DND-41 (cell line): ENCODE results near the gene LBHD2.

Experiments
- ATAC-seq: fragments of 200-7000 bp; cut with Tn5 transposase; 3 replicates; pipeline ENCODE4 v1.9.1; 2021; ENCODE audit warnings: low read depth; ENCODE audit not compliant: insufficient read depth
- DNase-seq: peaks from one replicate; pipeline ENCODE4 v3.0.0-alpha.2; 2020
- H2AFZ ChIP-seq: 2 replicates; pipeline ENCODE4 v1.6.0; 2012; ENCODE audit warnings: low read depth, low read length
- H3K27ac ChIP-seq: 2 replicates; pipeline ENCODE4 v1.5.1; 2012; ENCODE audit warnings: low read length, inconsistent platforms
- H3K27me3 ChIP-seq: fragments of 200-600 bp; sonication (generic); 2 replicates; pipeline ENCODE4 v1.6.0; 2012; ENCODE audit warnings: low read length, mild to moderate bottlenecking, inconsistent platforms; ENCODE audit not compliant: insufficient read depth, poor library complexity
- H3K36me3 ChIP-seq: 2 replicates; pipeline ENCODE4 v1.5.1; 2012; ENCODE audit warnings: low read length, inconsistent platforms; ENCODE audit not compliant: insufficient read depth
- H3K4me1 ChIP-seq: 2 replicates; pipeline ENCODE4 v1.5.1; 2012; ENCODE audit warnings: mild to moderate bottlenecking, low read length; ENCODE audit not compliant: insufficient read depth
- H3K4me2 ChIP-seq: 2 replicates; pipeline ENCODE4 v1.6.0; 2012; ENCODE audit warnings: mild to moderate bottlenecking, moderate library complexity, low read length, inconsistent platforms; ENCODE audit not compliant: insufficient read depth
- H3K4me3 ChIP-seq, 2 experiments: fragments of 200-600 bp in 1 of 2; shearing (Covaris generic) in 1 of 2; 2 replicates each; pipeline ENCODE4 v1.5.1; 2012 to 2016; ENCODE audit warnings: inconsistent platforms in 2 of 2, low read length in 2 of 2, mild to moderate bottlenecking in 2 of 2, low read depth in 1 of 2, moderate library complexity in 1 of 2
- H3K79me2 ChIP-seq: 2 replicates; pipeline ENCODE4 v1.6.0; 2012; ENCODE audit warnings: low read length, inconsistent platforms; ENCODE audit not compliant: insufficient read depth
- H3K9ac ChIP-seq: 2 replicates; pipeline ENCODE4 v1.6.0; 2012; ENCODE audit warnings: low read depth, mild to moderate bottlenecking, inconsistent platforms, low read length, moderate library complexity
- H3K9me3 ChIP-seq: 2 replicates; pipeline ENCODE4 v1.5.1; 2012; ENCODE audit warnings: low read length, moderate library complexity, mild to moderate bottlenecking, inconsistent platforms; ENCODE audit not compliant: insufficient read depth, severe bottlenecking
- H4K20me1 ChIP-seq: 2 replicates; pipeline ENCODE4 v1.6.0; 2012; ENCODE audit warnings: low read length; ENCODE audit not compliant: insufficient read depth
- EZH2 ChIP-seq: IDR thresholded peaks from 3 replicates; pipeline ENCODE4 v1.6.1; 2012; ENCODE audit warnings: borderline replicate concordance, low read depth, mild to moderate bottlenecking, moderate library complexity, low read length, inconsistent platforms; ENCODE audit not compliant: severe bottlenecking
- TF ChIP-seq, protein P1 (sequence below): IDR thresholded peaks from 2 replicates; pipeline ENCODE4 v1.5.1; 2012; ENCODE audit warnings: borderline replicate concordance, low read length, moderate library complexity, mild to moderate bottlenecking; ENCODE audit not compliant: poor library complexity, severe bottlenecking; ENCODE audit errors: extremely low read depth

LBHD2 gene

DNA sequence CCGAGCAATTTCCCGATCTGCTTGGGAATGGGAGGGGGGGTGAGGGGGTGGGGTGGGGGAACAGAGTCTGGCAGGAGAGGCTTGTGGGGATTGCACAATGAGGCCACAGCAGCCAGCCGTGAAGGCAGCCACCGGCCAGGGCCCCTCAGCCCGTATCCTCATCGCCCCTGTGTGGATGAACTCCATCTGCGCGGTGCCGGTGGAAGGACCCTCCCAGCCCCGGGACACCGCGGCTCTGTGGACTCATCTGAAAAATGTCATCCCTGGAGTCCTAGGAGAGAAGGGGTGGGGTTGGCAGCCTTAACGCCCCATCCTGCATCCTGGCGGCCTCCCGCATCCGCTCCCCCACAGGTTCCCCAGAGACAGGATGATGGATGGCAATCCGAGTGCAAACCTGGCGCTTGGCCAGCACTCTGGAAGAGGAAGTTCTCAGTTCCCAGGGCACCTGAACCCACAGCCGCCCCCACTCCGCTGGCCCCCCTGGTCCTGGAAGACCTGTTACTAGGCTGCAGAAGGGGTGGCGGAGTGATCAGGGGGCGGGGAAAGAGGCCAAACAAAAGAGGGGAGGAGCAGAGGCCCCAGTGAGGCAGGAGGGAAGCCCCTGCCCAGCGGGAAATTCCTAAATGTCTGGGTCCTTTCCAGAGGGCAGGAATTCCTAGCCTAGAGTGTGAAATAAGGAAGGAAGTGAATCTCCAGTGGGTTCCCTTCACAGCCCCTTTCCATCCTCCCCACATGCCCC, 38.0 kb downstream of the LBHD2 start:
- H3K4me1 ChIP-seq: no peaks in the 10 kb centered on the region
- TF ChIP-seq EZH2: no peak
- TF ChIP-seq, protein P1, sequence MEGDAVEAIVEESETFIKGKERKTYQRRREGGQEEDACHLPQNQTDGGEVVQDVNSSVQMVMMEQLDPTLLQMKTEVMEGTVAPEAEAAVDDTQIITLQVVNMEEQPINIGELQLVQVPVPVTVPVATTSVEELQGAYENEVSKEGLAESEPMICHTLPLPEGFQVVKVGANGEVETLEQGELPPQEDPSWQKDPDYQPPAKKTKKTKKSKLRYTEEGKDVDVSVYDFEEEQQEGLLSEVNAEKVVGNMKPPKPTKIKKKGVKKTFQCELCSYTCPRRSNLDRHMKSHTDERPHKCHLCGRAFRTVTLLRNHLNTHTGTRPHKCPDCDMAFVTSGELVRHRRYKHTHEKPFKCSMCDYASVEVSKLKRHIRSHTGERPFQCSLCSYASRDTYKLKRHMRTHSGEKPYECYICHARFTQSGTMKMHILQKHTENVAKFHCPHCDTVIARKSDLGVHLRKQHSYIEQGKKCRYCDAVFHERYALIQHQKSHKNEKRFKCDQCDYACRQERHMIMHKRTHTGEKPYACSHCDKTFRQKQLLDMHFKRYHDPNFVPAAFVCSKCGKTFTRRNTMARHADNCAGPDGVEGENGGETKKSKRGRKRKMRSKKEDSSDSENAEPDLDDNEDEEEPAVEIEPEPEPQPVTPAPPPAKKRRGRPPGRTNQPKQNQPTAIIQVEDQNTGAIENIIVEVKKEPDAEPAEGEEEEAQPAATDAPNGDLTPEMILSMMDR: no peak
- no peaks in the 10 kb centered on the region for H3K9me3 ChIP-seq
- ATAC-seq: no peak
- no peaks in the 10 kb centered on the region for H3K79me2 ChIP-seq
- no peak overlapping the region for H3K9ac ChIP-seq
- H3K27ac ChIP-seq: no peak overlapping the region
- DNase-seq: peak; percentile 29
- peaks cover 12% of the 10 kb centered on the region for H3K27me3 ChIP-seq
- peaks cover 12% of the 10 kb centered on the region; the same call in 1 of the 2 replicates for H4K20me1 ChIP-seq
- no peak overlapping the region for H3K4me3 ChIP-seq
- no peak overlapping the region for H3K4me2 ChIP-seq
- no peaks in the 10 kb centered on the region for H3K36me3 ChIP-seq
- H2AFZ ChIP-seq: no peak overlapping the region

DNA sequence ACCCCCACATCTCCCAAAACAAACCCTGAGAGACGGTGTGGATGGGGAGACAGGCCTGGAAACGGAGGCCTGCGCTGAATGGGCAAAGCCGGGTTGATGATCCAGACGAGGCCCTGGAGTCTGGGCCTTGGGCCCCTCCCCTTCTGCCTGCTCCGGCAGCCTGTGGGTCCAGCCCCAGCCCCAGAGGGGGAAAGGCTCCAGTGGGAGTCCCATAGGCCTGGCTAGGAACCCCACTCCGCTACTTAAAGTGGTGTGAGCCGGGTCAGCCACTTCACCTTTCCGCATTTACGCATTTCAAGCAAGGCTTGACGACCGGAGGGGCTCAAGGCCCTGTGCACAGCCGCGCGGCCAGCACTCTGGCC, 38.6 kb downstream of the LBHD2 start:
- Histone ChIP-seq H3K9ac (no peak overlapping the region), H2AFZ (no peak overlapping the region), H3K27me3 (peaks cover 12% of the 10 kb centered on the region), H3K9me3 (no peaks in the 10 kb centered on the region), H3K27ac (no peak overlapping the region), H3K4me1 (no peaks in the 10 kb centered on the region), H3K4me3 (no peak overlapping the region), H3K4me2 (no peak overlapping the region), H4K20me1 (peaks cover 12% of the 10 kb centered on the region; the same call in 1 of the 2 replicates), H3K79me2 (no peaks in the 10 kb centered on the region), H3K36me3 (no peaks in the 10 kb centered on the region)
- TF ChIP-seq EZH2: no peak
- TF ChIP-seq, protein P1: no peak
- ATAC-seq (no peak), DNase-seq (no peak)

DNA sequence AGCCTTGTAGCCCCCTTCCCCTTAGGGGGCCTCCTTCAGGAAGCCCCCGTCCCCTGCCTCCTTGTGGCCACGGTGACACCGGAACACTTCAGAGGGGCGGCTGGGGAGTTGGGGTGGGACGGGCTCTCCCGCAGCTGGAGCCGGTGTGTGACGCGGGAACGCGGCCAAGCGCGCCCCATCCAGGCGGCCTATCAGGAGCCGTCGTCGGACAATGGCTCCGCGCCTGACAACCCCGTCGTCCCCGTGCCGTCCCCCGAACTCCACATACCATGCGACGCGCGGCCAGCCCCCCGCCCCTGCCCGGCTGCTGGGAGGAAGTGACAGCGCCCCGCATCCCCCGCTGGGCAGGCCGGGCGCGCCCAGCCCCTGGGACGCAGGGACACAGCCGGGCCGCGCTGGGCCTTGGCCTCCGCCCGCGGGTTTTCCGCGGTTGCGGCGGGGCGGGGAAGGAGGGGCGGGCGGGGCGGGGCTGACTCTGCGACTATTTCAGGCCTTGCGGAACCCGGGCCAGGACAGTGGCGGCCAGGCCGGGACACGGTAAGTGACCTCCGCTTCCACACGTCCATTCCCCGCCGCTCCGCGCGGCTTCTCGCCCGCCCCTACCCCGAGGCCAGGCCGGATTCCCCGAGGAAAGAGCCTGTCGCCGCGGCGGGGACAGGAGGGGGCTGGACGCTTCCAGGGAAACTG, 39.1 kb downstream of the LBHD2 start, which contains the start of gene TNFAIP2:
Gene TNFAIP2 (plus strand): TSS at position 515 of the 687 bp plus-strand sequence. CDS start 2,997 bp downstream, outside the sequence.
- ATAC-seq: no peak

More for the DNA sequence above, 39.1 kb downstream of the LBHD2 start, which contains the start of gene TNFAIP2:
- no peak within 1 kb of the TSS for H2AFZ ChIP-seq
- no peak within 1 kb of the TSS for H3K4me3 ChIP-seq
- no peak within 1 kb of the TSS for H3K4me2 ChIP-seq
- no peaks in the 10 kb centered on the region for H3K4me1 ChIP-seq
- H3K79me2 ChIP-seq: no peaks in the 10 kb centered on the region
- no peaks in the 10 kb centered on the region for H3K36me3 ChIP-seq
- TF ChIP-seq EZH2: no peak
- peaks cover 12% of the 10 kb centered on the region for H3K27me3 ChIP-seq
- DNase-seq: no peak
- no peak within 1 kb of the TSS for H3K9ac ChIP-seq
- no peaks in the 10 kb centered on the region for H3K9me3 ChIP-seq
- peaks cover 12% of the 10 kb centered on the region; the same call in 1 of the 2 replicates for H4K20me1 ChIP-seq
- no peak within 1 kb of the TSS for H3K27ac ChIP-seq
